Measurements from ENCODE around the gene CTNND2. TPM values are rescaled to one million over a fixed set of nuclear protein-coding genes. Genes with fewer than 3 reads are reported as not detected.

The CTNND2 gene
- total and polyA plus RNA-seq, 9 of the 15 experiments (the other 6 are each of a cell fraction or from before 2014, with no cell fraction given): 0.03 to 0.35 TPM; not detected in 7

- TF ChIP-seq TFAP4 (CRISPR knock-in tag; IDR thresholded peaks at IDR 0.05; ENCODE audit: borderline replicate concordance) (no peak), HDAC6 (IDR thresholded peaks at IDR 0.05; ENCODE audit: low read depth, low read length) (no peak), ATF3 (IDR thresholded peaks at IDR 0.05) (no peak), ATF3 (CRISPR knock-in tag; conservative IDR thresholded peaks at IDR 0.05) (no peak)
These were observed 385.0 kb downstream of the CTNND2 start (continued) for GRCh38 chr5:11519236-11519635.

- ChIA-PET POLR2A (interaction anchor here (0.8 kb wide), 1 partner anchor 13 kb away, joined by 3 read pairs; no protein-coding TSS in a partner anchor), CTCF (ENCODE audit: low intra/inter-chr PET ratio) (no interaction called here)
- no peaks in the 10 kb centered on the region for H4K20me1 ChIP-seq (replicated peaks; ENCODE audit: control insufficient read depth, insufficient read depth, low read length)
- H3K9me3 ChIP-seq (replicated peaks; ENCODE audit: control insufficient read depth, insufficient read depth, low read depth, low read length): no peaks in the 10 kb centered on the region
- H3K4me3 ChIP-seq: no peak overlapping the region
- DNase-seq (ENCODE audit: extremely low read depth in 1 of 4, low spot score in 3 of 4): no peak
- no peak for FAIRE-seq
- H3K27ac ChIP-seq (ENCODE audit: extremely low read depth, low read depth, low read length): no peak overlapping the region
- H3K27me3 ChIP-seq (ENCODE audit: control insufficient read depth in 2 of 2, insufficient read depth in 2 of 2, low read length in 2 of 2): no peaks in the 10 kb centered on the region
- no peak for ATAC-seq
- H3K4me1 ChIP-seq (replicated peaks in 1 of 2; ENCODE audit: control insufficient read depth in 2 of 2, insufficient read depth in 2 of 2, low read length in 2 of 2): no peaks in the 10 kb centered on the region
- WGBS (ENCODE audit: insufficient coverage, low coverage, missing lambda C conversion rate): 8% methylated on average over 2 of the region's 2 CpGs
- no peaks in the 10 kb centered on the region for H3K79me2 ChIP-seq (ENCODE audit: control insufficient read depth, insufficient read depth, low read length)
- H3K4me2 ChIP-seq (ENCODE audit: insufficient read depth, low read length): no peak overlapping the region
- H3K36me3 ChIP-seq (ENCODE audit: control insufficient read depth, insufficient read depth, low read length): no peaks in the 10 kb centered on the region
- no peaks in the 10 kb centered on the region for H3K9me1 ChIP-seq (ENCODE audit: control insufficient read depth, insufficient read depth, low read length)
- H3K9ac ChIP-seq (ENCODE audit: insufficient read depth in 1 of 2, low read depth in 2 of 2, low read length in 2 of 2): no peak overlapping the region
- in situ Hi-C loops (cut with MboI): no loop called here
- no peak overlapping the region for H2AFZ ChIP-seq (ENCODE audit: low read depth, low read length)
- no TSS peak for BruUV-seq (replicated peaks)
- intact Hi-C loops (cut with micrococcal nuclease): no loop called here
- TF ChIP-seq TCF7L2 (IDR thresholded peaks at IDR 0.05; ENCODE audit: low read depth, low read length) (no peak), POLR2A (conservative IDR thresholded peaks at IDR 0.05) (no peak), CBFB (CRISPR knock-in tag; IDR thresholded peaks at IDR 0.05) (no peak), ZNF551 (CRISPR knock-in tag; IDR thresholded peaks at IDR 0.05) (no peak), ZBTB2 (IDR thresholded peaks at IDR 0.05) (no peak), HNRNPL (IDR thresholded peaks at IDR 0.05; ENCODE audit: low read depth, low read length) (no peak), SIX5 (IDR thresholded peaks at IDR 0.05; ENCODE audit: borderline replicate concordance in 1 of 2, insufficient read depth in 1 of 2, low read depth in 1 of 2, low read length in 2 of 2) (no peak), TCF15 (CRISPR knock-in tag; IDR thresholded peaks at IDR 0.05) (no peak), SMAD2 (IDR thresholded peaks at IDR 0.05; ENCODE audit: low read depth, low read length) (no peak), ZNF436 (CRISPR knock-in tag; IDR thresholded peaks at IDR 0.05) (no peak), NCOA4 (IDR thresholded peaks at IDR 0.05; ENCODE audit: partially characterized antibody) (no peak), POU5F1 (IDR thresholded peaks at IDR 0.05; ENCODE audit: borderline replicate concordance, low read depth, low read length, partially characterized antibody) (no peak), ZNF431 (CRISPR knock-in tag; IDR thresholded peaks at IDR 0.05) (no peak), SMARCA4 (IDR thresholded peaks at IDR 0.05) (no peak), POLR2B (IDR thresholded peaks at IDR 0.05; ENCODE audit: low read depth, partially characterized antibody) (no peak)
These were observed 385.6 kb downstream of the CTNND2 start for GRCh38 chr5:11518676-11519075.

Measured in K562 (cell line).